Upper lobe of left lung (tissue), 4 donors: ENCODE results near the gene SPTB.

Source experiments
- CTCF ChIP-seq, 6 experiments: fragments of 450-650 bp in 4 of 6; fragments of 200-600 bp in 2 of 6; sonication (generic) in 2 of 6; IDR thresholded peaks; one replicate each; pipeline ENCODE4 v1.5.1; 2016 to 2019; ENCODE audit warnings: antibody characterized with exemption in 6 of 6
- POLR2AphosphoS5 ChIP-seq, 2 donors: sonication (generic); formaldehyde crosslinking; IDR thresholded peaks; one replicate each; pipeline ENCODE4 v1.5.1; 2017; ENCODE audit warnings: antibody characterized with exemption in 2 of 2

- TF ChIP-seq POLR2AphosphoS5 (IDR thresholded peaks at IDR 0.05) = no peak
- no peak for TF ChIP-seq CTCF (IDR thresholded peaks at IDR 0.05)
Measured at GRCh38 chr14:64787619-64788018, 92.1 kb downstream of the SPTB start.
